ENCODE data around the gene SLC5A9.

The SLC5A9 gene

GRCh38 chr1:48222501-48223242 lies at the start of gene SLC5A9:
Gene SLC5A9, plus strand, starts transcription at chr1:48222716. Its CDS starts 21 bp downstream, at chr1:48222737.
- POLR2A ChIA-PET: no interaction called here
- CTCF ChIA-PET: no interaction called here
- no peak for TF ChIP-seq CTCF (IDR thresholded peaks at IDR 0.05; ENCODE audit: control extremely low read depth, extremely low read depth, low read depth, missing control alignments)
- DNase-seq (ENCODE audit: extremely low spot score): no peak

- no peak for DNase-seq (ENCODE audit: extremely low spot score)
- CTCF ChIA-PET: no interaction called here
- POLR2A ChIA-PET: no interaction called here
- no peak for TF ChIP-seq CTCF (IDR thresholded peaks at IDR 0.05; ENCODE audit: control extremely low read depth, extremely low read depth, low read depth, missing control alignments)
Measured at GRCh38 chr1:48175116-48175515, 47.4 kb upstream of the SLC5A9 start.

GRCh38 chr1:48177257-48177656 lies 45.3 kb upstream of the SLC5A9 start:
- no peak for DNase-seq (ENCODE audit: extremely low spot score)
- no peak for TF ChIP-seq CTCF (IDR thresholded peaks at IDR 0.05; ENCODE audit: control extremely low read depth, extremely low read depth, low read depth, missing control alignments)
- CTCF ChIA-PET: no interaction called here
- POLR2A ChIA-PET: no interaction called here

GRCh38 chr1:48181669-48182367 lies 40.7 kb upstream of the SLC5A9 start:
- ChIA-PET CTCF (interaction anchor here (1.9 kb wide), 1 partner anchor 20 kb away, joined by 8 read pairs; no protein-coding TSS in a partner anchor), POLR2A (no interaction called here)
- no peak for TF ChIP-seq CTCF (IDR thresholded peaks at IDR 0.05; ENCODE audit: control extremely low read depth, extremely low read depth, low read depth, missing control alignments)
- DNase-seq (ENCODE audit: extremely low spot score): no peak

DNA sequence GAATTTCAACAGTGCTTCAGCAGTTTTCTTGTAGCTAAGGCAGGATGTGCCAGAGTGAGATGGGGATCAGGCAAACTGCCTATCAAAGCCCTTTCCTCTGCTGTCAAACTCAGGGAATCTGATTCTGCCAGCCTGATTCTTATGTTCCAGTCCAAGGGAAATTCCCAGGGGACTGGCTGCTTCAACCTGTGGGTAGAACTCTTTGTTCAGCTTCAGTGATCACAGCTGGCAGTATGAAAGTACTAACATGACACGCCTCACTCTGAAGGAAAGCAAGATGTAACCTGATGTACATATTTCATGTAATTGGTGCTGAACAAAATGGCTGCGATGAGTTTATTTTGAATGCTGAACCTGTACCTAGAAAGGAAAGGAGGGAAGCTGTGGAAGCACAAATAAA lies 40.1 kb upstream of the SLC5A9 start:
- no peak for DNase-seq (ENCODE audit: extremely low spot score)
- ChIA-PET POLR2A (no interaction called here), CTCF (interaction anchor here (1.9 kb wide), 1 partner anchor 20 kb away, joined by 8 read pairs; no protein-coding TSS in a partner anchor)
- TF ChIP-seq CTCF (IDR thresholded peaks at IDR 0.05; ENCODE audit: control extremely low read depth, extremely low read depth, low read depth, missing control alignments): no peak

GRCh38 chr1:48186306-48186839 lies 36.1 kb upstream of the SLC5A9 start:
- ChIA-PET CTCF (no interaction called here), POLR2A (no interaction called here)
- TF ChIP-seq CTCF (IDR thresholded peaks at IDR 0.05; ENCODE audit: control extremely low read depth, extremely low read depth, low read depth, missing control alignments): no peak
- DNase-seq (ENCODE audit: extremely low spot score): no peak

Measured in GM10248 (cell line).